Measurements from ENCODE around the gene CSNK2B. TPM values are rescaled to one million over a fixed set of nuclear protein-coding genes. Genes with fewer than 3 reads are reported as not detected.

The CSNK2B gene
- total RNA-seq, 4 donors from 2014 or later: 181 to 264 (median 206) TPM

DNA sequence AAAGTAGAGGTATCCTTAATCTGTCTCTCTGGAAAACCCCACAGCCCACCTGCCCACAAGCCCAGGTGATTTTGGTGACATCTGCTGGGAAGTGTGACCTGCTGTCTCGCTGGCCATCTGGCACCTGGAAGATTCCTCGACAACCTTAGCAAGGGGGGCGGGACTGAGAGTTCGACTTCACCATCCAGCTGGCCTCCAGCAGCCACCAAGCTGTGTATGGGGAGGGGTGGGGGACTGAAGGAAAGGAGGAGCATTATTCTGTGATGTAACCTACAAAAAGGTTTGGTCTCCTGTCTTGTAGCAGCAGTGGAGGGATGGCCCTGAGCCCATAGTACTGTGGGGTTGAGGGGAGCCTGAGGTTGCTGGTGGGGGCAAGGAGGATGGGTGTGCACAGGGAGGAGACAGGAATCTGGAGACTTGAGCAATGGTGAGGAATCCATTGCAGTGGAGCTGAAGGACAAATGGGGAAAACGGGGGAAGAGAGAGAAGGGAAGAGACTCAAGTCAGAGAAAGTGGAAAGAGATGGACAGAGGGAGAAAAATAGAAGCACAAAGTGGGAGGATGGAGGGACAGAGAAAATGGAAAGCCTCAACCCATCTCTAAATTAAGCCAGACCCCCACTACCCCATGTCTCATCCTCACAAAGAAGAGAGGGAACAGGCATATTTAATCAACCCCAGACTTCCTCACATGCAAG lies 44.8 kb downstream of the CSNK2B start:
- Histone ChIP-seq H3K27ac (no peak overlapping the region), H3K4me1 (peaks cover 15 to 28% of the 10 kb centered on the region in 2 donors), H3K27me3 (no peaks in the 10 kb centered on the region), H3K4me3 (replicated peaks in 1 of 3) (no peak overlapping the region), H3K36me3 (no peaks in the 10 kb centered on the region), H3K9me3 (no peaks in the 10 kb centered on the region)
- WGBS, 2 donors: 72 to 75% methylated on average over 5 of the region's 5 CpGs
- intact Hi-C loops (cut with DNase I): no loop called here
- TF ChIP-seq, protein P1, sequence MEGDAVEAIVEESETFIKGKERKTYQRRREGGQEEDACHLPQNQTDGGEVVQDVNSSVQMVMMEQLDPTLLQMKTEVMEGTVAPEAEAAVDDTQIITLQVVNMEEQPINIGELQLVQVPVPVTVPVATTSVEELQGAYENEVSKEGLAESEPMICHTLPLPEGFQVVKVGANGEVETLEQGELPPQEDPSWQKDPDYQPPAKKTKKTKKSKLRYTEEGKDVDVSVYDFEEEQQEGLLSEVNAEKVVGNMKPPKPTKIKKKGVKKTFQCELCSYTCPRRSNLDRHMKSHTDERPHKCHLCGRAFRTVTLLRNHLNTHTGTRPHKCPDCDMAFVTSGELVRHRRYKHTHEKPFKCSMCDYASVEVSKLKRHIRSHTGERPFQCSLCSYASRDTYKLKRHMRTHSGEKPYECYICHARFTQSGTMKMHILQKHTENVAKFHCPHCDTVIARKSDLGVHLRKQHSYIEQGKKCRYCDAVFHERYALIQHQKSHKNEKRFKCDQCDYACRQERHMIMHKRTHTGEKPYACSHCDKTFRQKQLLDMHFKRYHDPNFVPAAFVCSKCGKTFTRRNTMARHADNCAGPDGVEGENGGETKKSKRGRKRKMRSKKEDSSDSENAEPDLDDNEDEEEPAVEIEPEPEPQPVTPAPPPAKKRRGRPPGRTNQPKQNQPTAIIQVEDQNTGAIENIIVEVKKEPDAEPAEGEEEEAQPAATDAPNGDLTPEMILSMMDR (IDR thresholded peaks at IDR 0.05): no peak
- no peak for TF ChIP-seq POLR2A (IDR thresholded peaks at IDR 0.05)
- no peak for DNase-seq

DNA sequence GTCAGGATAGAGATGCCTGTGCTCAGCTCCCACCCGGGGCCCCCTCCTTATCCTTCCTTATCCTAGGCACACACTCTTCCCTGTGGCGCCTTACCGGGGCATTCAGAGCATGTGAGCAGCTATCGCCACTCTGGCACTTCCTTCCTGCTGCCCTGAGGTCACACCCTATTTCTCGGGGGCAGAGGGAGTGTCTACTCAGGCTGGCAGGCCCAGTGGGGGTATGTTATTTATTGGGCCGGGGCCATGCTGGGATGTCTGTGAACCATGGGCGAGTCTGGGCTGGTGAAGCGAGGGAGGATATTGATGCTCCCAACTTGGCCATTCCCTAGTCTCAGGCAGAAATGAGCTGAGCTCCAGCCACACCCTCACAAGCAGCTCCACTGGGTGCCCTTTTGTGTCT lies 45.4 kb downstream of the CSNK2B start:
- Histone ChIP-seq H3K27ac (no peak overlapping the region), H3K27me3 (no peaks in the 10 kb centered on the region), H3K36me3 (no peaks in the 10 kb centered on the region), H3K9me3 (no peaks in the 10 kb centered on the region), H3K4me1 (peaks cover 15 to 28% of the 10 kb centered on the region in 2 donors), H3K4me3 (replicated peaks in 1 of 3) (no peak overlapping the region)
- TF ChIP-seq POLR2A (IDR thresholded peaks at IDR 0.05): no peak
- TF ChIP-seq, protein P1 (IDR thresholded peaks at IDR 0.05): no peak
- intact Hi-C loops (cut with DNase I): no loop called here
- DNase-seq: no peak
- 65 to 73% methylated on average over 8 of the region's 8 CpGs for WGBS, 2 donors

DNA sequence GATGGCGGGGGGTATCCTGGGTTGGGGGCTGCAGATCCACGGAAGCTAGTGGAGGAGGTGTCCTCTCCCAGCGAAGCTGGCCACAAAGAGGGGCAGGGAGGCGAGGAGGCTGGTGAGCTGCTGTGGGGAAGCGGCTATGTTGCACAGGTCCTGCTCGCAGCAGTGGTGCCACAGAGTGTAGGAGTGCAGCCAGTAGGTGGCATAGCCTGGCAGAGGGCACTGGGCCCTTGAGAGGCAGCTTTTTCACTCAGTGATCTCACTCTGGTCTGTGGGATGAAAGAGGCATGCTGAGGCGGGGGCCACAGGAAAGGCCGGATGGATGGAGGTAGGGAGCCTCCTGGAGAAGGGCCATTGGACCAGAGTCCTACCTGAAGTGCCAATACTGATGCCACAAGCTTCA lies 46.4 kb downstream of the CSNK2B start:
- intact Hi-C loops (cut with DNase I): no loop called here
- H3K4me1 ChIP-seq: peaks cover 15 to 29% of the 10 kb centered on the region in 2 donors
- TF ChIP-seq POLR2A (IDR thresholded peaks at IDR 0.05): no peak
- TF ChIP-seq, protein P1 (IDR thresholded peaks at IDR 0.05): no peak
- H3K27me3 ChIP-seq: no peaks in the 10 kb centered on the region
- DNase-seq: no peak
- no peaks in the 10 kb centered on the region for H3K9me3 ChIP-seq
- no peak overlapping the region for H3K4me3 ChIP-seq (replicated peaks in 1 of 3)
- 87 to 93% methylated on average over 8 of the region's 8 CpGs for WGBS, 2 donors
- H3K36me3 ChIP-seq: no peaks in the 10 kb centered on the region
- H3K27ac ChIP-seq: no peak overlapping the region

DNA sequence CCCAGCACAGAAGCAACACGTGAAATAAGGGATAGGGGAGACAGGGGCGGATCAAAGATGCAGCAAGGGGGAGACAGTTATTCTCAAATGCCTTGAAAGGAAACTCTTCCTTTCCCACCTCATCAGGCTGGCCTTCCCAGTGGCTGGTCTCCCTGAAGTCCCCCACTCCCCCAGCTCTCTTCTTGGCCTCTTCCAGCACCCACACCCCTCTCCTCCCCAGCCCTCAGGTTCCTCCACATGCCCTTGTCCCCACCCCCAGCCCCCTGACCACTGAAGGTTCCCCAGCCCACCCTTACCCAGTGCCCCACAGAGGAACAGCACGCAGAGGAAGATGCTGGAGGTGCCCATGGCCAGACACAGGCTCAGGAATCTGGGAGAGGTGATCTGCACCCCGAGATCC lies 47.6 kb downstream of the CSNK2B start:
- 47 to 89% methylated on average over 2 to 4 of the region's 4 CpGs for WGBS, 2 donors
- intact Hi-C loops (cut with DNase I): no loop called here
- H3K4me1 ChIP-seq: peaks cover 22 to 39% of the 10 kb centered on the region in 2 donors
- no peaks in the 10 kb centered on the region for H3K27me3 ChIP-seq
- H3K9me3 ChIP-seq: no peaks in the 10 kb centered on the region
- TF ChIP-seq, protein P1 (IDR thresholded peaks at IDR 0.05): no peak
- no peak for TF ChIP-seq POLR2A (IDR thresholded peaks at IDR 0.05)
- H3K27ac ChIP-seq: peak overlapping the region; percentile 67 to 85 (median 84)
- H3K36me3 ChIP-seq: no peaks in the 10 kb centered on the region
- DNase-seq: no peak
- H3K4me3 ChIP-seq (replicated peaks in 1 of 3): no peak overlapping the region

DNA sequence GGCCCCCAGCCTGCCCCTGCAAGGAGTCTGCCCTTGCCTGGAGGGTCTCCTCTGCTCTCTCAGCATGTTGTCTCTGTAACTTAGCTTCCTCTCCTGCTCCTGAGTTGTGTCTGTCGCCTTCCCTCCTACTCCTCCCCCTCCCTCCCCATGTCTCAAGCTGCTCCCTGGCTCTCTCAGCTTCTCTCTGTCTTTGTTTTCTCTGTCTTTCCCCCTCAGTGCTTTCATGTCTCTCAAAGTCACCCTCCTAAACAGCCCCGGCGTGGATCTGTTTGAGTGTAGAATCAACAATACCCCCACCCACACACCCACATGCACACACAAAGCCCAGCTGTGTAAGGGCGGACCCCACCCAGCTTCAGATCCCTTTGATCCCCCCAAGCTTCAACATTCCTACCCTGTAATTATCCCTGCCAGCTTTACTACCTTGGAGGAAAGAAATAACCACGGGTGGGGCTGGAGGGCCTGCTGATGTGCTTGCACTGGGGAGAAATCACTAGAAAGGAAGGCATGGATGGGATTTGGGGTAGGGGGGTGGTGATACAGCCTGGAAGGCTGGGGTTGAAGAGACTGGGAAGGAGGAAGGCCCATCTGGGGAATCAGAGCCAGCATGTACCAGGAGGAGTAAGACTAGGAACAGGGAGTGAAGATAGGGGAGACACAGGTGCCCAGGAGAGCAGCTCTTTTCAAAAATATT lies 48.3 kb downstream of the CSNK2B start:
- H3K36me3 ChIP-seq: no peaks in the 10 kb centered on the region
- intact Hi-C loops (cut with DNase I): no loop called here
- no peaks in the 10 kb centered on the region for H3K9me3 ChIP-seq
- 17 to 33% methylated on average over 5 of the region's 5 CpGs for WGBS, 2 donors
- H3K4me1 ChIP-seq: peaks cover 29 to 45% of the 10 kb centered on the region in 2 donors
- H3K27me3 ChIP-seq: no peaks in the 10 kb centered on the region
- H3K4me3 ChIP-seq (replicated peaks in 1 of 3): no peak overlapping the region
- H3K27ac ChIP-seq: peak overlapping the region; percentile 67 to 85 (median 84)
- peak; percentile 62 to 65 for DNase-seq
- TF ChIP-seq, protein P1 (IDR thresholded peaks at IDR 0.05): no peak
- no peak for TF ChIP-seq POLR2A (IDR thresholded peaks at IDR 0.05)

Measured in thyroid gland (tissue), 4 donors.